Measurements from ENCODE around the gene USP7. TPM values are rescaled to one million over a fixed set of nuclear protein-coding genes. Genes with fewer than 3 reads are reported as not detected.

USP7 gene
- total and polyA plus RNA-seq, 10 of the 15 experiments (the other 5 are each of a cell fraction or from before 2014, with no cell fraction given), result 16.2 to 133 (median 60.5) TPM

DNA sequence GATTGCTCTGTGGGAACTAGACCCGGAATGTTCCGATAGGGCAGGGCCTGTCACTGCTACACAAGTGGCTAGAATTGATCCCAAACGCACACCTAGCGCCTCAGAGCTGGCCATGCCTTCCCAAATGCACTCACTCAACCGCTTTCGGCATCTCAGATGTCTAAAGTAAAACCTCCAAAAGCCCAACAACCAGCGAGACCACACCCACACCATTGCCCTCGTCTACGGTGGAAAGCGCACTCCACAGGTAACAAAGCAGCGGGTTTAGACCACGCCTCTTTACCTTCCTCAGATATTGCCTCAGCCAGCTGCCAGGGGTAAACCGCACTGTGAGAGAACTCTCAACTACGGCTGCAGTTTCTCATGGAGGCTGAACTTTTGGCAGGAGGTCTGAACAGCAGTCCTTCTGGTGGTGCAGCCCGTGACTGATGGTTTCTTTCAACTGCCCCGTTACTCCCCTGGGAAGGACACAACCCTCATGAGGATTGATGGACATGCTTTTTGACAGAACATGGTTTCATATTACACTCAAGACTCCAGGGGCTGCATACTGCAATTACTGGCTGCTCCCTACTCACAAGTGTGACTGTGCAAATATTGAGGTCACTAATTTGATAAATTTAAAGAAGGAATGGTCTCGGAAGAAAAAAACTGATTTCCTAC, 34.5 kb downstream of the USP7 start (continued):
- TF ChIP-seq EP300 (IDR thresholded peaks at IDR 0.05; ENCODE audit: borderline replicate concordance in 1 of 2, control insufficient read depth in 1 of 2, low read depth in 2 of 2, low read length in 2 of 2), result peak in 1 of 2 experiments; percentile 26; a peak in 1 of 4 replicates
- TF ChIP-seq, protein P1, sequence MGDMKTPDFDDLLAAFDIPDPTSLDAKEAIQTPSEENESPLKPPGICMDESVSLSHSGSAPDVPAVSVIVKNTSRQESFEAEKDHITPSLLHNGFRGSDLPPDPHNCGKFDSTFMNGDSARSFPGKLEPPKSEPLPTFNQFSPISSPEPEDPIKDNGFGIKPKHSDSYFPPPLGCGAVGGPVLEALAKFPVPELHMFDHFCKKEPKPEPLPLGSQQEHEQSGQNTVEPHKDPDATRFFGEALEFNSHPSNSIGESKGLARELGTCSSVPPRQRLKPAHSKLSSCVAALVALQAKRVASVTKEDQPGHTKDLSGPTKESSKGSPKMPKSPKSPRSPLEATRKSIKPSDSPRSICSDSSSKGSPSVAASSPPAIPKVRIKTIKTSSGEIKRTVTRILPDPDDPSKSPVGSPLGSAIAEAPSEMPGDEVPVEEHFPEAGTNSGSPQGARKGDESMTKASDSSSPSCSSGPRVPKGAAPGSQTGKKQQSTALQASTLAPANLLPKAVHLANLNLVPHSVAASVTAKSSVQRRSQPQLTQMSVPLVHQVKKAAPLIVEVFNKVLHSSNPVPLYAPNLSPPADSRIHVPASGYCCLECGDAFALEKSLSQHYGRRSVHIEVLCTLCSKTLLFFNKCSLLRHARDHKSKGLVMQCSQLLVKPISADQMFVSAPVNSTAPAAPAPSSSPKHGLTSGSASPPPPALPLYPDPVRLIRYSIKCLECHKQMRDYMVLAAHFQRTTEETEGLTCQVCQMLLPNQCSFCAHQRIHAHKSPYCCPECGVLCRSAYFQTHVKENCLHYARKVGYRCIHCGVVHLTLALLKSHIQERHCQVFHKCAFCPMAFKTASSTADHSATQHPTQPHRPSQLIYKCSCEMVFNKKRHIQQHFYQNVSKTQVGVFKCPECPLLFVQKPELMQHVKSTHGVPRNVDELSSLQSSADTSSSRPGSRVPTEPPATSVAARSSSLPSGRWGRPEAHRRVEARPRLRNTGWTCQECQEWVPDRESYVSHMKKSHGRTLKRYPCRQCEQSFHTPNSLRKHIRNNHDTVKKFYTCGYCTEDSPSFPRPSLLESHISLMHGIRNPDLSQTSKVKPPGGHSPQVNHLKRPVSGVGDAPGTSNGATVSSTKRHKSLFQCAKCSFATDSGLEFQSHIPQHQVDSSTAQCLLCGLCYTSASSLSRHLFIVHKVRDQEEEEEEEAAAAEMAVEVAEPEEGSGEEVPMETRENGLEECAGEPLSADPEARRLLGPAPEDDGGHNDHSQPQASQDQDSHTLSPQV (IDR thresholded peaks at IDR 0.05), result no peak
- TF ChIP-seq LARP7 (IDR thresholded peaks at IDR 0.05), result no peak
- TF ChIP-seq RUNX3 (IDR thresholded peaks at IDR 0.05; ENCODE audit: low read length), result peak; percentile 60
- TF ChIP-seq, protein P2, sequence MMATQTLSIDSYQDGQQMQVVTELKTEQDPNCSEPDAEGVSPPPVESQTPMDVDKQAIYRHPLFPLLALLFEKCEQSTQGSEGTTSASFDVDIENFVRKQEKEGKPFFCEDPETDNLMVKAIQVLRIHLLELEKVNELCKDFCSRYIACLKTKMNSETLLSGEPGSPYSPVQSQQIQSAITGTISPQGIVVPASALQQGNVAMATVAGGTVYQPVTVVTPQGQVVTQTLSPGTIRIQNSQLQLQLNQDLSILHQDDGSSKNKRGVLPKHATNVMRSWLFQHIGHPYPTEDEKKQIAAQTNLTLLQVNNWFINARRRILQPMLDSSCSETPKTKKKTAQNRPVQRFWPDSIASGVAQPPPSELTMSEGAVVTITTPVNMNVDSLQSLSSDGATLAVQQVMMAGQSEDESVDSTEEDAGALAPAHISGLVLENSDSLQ (IDR thresholded peaks at IDR 0.05), result peak; percentile 66
- TF ChIP-seq, protein P3, sequence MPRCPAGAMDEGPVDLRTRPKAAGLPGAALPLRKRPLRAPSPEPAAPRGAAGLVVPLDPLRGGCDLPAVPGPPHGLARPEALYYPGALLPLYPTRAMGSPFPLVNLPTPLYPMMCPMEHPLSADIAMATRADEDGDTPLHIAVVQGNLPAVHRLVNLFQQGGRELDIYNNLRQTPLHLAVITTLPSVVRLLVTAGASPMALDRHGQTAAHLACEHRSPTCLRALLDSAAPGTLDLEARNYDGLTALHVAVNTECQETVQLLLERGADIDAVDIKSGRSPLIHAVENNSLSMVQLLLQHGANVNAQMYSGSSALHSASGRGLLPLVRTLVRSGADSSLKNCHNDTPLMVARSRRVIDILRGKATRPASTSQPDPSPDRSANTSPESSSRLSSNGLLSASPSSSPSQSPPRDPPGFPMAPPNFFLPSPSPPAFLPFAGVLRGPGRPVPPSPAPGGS (IDR thresholded peaks at IDR 0.05; ENCODE audit: borderline replicate concordance, insufficient read depth, low read depth, low read length, poor library complexity, severe bottlenecking), result peak; percentile 79
- peak; percentile 98 for TF ChIP-seq MEF2B (IDR thresholded peaks at IDR 0.05; ENCODE audit: partially characterized antibody, poor library complexity, severe bottlenecking)
- no peak for TF ChIP-seq ZSCAN29 (IDR thresholded peaks at IDR 0.05)
- TF ChIP-seq, protein P4, sequence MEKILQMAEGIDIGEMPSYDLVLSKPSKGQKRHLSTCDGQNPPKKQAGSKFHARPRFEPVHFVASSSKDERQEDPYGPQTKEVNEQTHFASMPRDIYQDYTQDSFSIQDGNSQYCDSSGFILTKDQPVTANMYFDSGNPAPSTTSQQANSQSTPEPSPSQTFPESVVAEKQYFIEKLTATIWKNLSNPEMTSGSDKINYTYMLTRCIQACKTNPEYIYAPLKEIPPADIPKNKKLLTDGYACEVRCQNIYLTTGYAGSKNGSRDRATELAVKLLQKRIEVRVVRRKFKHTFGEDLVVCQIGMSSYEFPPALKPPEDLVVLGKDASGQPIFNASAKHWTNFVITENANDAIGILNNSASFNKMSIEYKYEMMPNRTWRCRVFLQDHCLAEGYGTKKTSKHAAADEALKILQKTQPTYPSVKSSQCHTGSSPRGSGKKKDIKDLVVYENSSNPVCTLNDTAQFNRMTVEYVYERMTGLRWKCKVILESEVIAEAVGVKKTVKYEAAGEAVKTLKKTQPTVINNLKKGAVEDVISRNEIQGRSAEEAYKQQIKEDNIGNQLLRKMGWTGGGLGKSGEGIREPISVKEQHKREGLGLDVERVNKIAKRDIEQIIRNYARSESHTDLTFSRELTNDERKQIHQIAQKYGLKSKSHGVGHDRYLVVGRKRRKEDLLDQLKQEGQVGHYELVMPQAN (conservative IDR thresholded peaks at IDR 0.05), result no peak
- TF ChIP-seq GATAD2B (conservative IDR thresholded peaks at IDR 0.05; ENCODE audit: low read depth), result peak; percentile 77
- TF ChIP-seq SMARCA5 (IDR thresholded peaks at IDR 0.05), result 0 out of 2 replicates have a peak, but pooled peaks have one; percentile 28
- TF ChIP-seq RBBP5 (conservative IDR thresholded peaks at IDR 0.05), result no peak
- TF ChIP-seq TCF12 (IDR thresholded peaks at IDR 0.05; ENCODE audit: low read depth, low read length), result peak; percentile 57; the same call in 1 of the 2 replicates
- no peak for TF ChIP-seq SREBF2 (IDR thresholded peaks at IDR 0.05; ENCODE audit: low read length)
- TF ChIP-seq, protein P5, sequence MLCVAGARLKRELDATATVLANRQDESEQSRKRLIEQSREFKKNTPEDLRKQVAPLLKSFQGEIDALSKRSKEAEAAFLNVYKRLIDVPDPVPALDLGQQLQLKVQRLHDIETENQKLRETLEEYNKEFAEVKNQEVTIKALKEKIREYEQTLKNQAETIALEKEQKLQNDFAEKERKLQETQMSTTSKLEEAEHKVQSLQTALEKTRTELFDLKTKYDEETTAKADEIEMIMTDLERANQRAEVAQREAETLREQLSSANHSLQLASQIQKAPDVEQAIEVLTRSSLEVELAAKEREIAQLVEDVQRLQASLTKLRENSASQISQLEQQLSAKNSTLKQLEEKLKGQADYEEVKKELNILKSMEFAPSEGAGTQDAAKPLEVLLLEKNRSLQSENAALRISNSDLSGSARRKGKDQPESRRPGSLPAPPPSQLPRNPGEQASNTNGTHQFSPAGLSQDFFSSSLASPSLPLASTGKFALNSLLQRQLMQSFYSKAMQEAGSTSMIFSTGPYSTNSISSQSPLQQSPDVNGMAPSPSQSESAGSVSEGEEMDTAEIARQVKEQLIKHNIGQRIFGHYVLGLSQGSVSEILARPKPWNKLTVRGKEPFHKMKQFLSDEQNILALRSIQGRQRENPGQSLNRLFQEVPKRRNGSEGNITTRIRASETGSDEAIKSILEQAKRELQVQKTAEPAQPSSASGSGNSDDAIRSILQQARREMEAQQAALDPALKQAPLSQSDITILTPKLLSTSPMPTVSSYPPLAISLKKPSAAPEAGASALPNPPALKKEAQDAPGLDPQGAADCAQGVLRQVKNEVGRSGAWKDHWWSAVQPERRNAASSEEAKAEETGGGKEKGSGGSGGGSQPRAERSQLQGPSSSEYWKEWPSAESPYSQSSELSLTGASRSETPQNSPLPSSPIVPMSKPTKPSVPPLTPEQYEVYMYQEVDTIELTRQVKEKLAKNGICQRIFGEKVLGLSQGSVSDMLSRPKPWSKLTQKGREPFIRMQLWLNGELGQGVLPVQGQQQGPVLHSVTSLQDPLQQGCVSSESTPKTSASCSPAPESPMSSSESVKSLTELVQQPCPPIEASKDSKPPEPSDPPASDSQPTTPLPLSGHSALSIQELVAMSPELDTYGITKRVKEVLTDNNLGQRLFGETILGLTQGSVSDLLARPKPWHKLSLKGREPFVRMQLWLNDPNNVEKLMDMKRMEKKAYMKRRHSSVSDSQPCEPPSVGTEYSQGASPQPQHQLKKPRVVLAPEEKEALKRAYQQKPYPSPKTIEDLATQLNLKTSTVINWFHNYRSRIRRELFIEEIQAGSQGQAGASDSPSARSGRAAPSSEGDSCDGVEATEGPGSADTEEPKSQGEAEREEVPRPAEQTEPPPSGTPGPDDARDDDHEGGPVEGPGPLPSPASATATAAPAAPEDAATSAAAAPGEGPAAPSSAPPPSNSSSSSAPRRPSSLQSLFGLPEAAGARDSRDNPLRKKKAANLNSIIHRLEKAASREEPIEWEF (IDR thresholded peaks at IDR 0.05; ENCODE audit: insufficient replicate concordance, low read depth, low read length), result peak; percentile 84

Measured in GM12878 (cell line).